GM23338 (cell line): ENCODE data around the gene DNLZ.

Source experiments
- CREB1 ChIP-seq: fragments of 250-450 bp; sonication (Bioruptor Pico); IDR thresholded peaks from 2 replicates; pipeline ENCODE4 v1.5.0; 2020; ENCODE audit warnings: low read depth, mild to moderate bottlenecking, moderate library complexity
- EZH2 ChIP-seq: fragments of 200-600 bp; sonication (generic); IDR thresholded peaks from one replicate; pipeline ENCODE4 v1.8.0; 2017; ENCODE audit warnings: antibody characterized with exemption, mild to moderate bottlenecking, low read depth; ENCODE audit not compliant: unreplicated experiment
- EZH2phosphoT487 ChIP-seq: fragments of 200-600 bp; sonication (generic); IDR thresholded peaks from one replicate; pipeline ENCODE4 v1.8.1; 2018; ENCODE audit warnings: antibody characterized with exemption; ENCODE audit not compliant: unreplicated experiment
- JUNB ChIP-seq: IDR thresholded peaks from one replicate; pipeline ENCODE4 v1.6.1; 2016; ENCODE audit warnings: antibody characterized with exemption; ENCODE audit not compliant: unreplicated experiment
- POLR2AphosphoS5 ChIP-seq: IDR thresholded peaks from 2 replicates; pipeline ENCODE4 v1.6.1; 2016; ENCODE audit warnings: antibody characterized with exemption, low read depth
- REST ChIP-seq: IDR thresholded peaks from one replicate; pipeline ENCODE4 v1.6.1; 2018; ENCODE audit warnings: antibody characterized with exemption; ENCODE audit not compliant: unreplicated experiment
- STAT1 ChIP-seq: IDR thresholded peaks from one replicate; pipeline ENCODE4 v1.6.1; 2016; ENCODE audit warnings: antibody characterized with exemption; ENCODE audit not compliant: unreplicated experiment
- ZNF331 ChIP-seq: fragments of 250-450 bp; sonication (Bioruptor Pico); IDR thresholded peaks from 2 replicates; pipeline ENCODE4 v1.5.0; 2020; ENCODE audit warnings: low read depth, mild to moderate bottlenecking, moderate library complexity
- TF ChIP-seq, protein P1 (sequence below), 2 experiments: fragments of 200-600 bp in 1 of 2; sonication (generic) in 1 of 2; conservative IDR thresholded peaks; 2 replicates each; pipeline versions ENCODE4 v1.5.1 to v1.6.1; 2016 to 2017; ENCODE audit warnings: antibody characterized with exemption in 2 of 2, low read depth in 2 of 2, mild to moderate bottlenecking in 2 of 2, moderate library complexity in 1 of 2

- TF ChIP-seq, protein P1, sequence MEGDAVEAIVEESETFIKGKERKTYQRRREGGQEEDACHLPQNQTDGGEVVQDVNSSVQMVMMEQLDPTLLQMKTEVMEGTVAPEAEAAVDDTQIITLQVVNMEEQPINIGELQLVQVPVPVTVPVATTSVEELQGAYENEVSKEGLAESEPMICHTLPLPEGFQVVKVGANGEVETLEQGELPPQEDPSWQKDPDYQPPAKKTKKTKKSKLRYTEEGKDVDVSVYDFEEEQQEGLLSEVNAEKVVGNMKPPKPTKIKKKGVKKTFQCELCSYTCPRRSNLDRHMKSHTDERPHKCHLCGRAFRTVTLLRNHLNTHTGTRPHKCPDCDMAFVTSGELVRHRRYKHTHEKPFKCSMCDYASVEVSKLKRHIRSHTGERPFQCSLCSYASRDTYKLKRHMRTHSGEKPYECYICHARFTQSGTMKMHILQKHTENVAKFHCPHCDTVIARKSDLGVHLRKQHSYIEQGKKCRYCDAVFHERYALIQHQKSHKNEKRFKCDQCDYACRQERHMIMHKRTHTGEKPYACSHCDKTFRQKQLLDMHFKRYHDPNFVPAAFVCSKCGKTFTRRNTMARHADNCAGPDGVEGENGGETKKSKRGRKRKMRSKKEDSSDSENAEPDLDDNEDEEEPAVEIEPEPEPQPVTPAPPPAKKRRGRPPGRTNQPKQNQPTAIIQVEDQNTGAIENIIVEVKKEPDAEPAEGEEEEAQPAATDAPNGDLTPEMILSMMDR (conservative IDR thresholded peaks at IDR 0.05; ENCODE audit: low read depth in 2 of 2): no peak
- no peak for TF ChIP-seq EZH2
- TF ChIP-seq EZH2phosphoT487: no peak
- TF ChIP-seq REST: no peak
- no peak for TF ChIP-seq POLR2AphosphoS5
- no peak for TF ChIP-seq CREB1
- no peak for TF ChIP-seq JUNB
- no peak for TF ChIP-seq STAT1
- no peak for TF ChIP-seq ZNF331 (CRISPR knock-in tag)
Observed at GRCh38 chr9:136347472-136348256, 15.9 kb downstream of the DNLZ start.
